ENCODE results near the gene HHLA2.
A peak's percentile ranks its signal among the peaks of the same experiment; 100 is the strongest.

HHLA2 gene

DNA sequence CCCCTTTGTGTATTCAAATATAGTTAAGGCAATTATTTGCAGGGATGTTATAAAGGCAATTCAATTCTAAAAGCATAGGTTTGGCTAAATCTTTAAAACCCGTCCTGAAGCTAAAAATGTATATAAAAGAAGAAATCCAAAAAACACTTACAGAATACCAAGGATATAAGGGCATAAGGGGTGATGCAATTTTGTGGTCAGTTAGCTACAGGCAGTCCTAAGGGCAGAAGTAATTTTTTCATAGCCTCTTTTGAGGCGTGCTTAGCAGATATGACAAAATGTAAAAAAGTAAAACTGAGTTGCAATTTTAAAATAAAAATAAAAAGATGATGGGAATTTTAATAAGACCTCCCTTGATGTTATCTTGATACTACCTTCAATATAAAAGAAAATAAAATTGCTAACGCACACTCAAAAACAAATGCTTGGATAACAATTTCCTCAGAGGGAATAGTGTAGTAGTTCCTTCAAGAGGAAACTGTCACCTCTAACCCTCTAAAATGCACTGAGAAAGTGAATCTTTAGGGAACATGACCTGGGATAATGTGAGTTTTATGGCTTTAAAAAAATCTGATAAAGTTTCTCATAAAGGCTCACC lies 109.8 kb downstream of the HHLA2 start:
- no peak overlapping the region for H3K4me3 ChIP-seq (ENCODE audit: control insufficient read depth, low read depth, low read length)
- TF ChIP-seq, protein P1, sequence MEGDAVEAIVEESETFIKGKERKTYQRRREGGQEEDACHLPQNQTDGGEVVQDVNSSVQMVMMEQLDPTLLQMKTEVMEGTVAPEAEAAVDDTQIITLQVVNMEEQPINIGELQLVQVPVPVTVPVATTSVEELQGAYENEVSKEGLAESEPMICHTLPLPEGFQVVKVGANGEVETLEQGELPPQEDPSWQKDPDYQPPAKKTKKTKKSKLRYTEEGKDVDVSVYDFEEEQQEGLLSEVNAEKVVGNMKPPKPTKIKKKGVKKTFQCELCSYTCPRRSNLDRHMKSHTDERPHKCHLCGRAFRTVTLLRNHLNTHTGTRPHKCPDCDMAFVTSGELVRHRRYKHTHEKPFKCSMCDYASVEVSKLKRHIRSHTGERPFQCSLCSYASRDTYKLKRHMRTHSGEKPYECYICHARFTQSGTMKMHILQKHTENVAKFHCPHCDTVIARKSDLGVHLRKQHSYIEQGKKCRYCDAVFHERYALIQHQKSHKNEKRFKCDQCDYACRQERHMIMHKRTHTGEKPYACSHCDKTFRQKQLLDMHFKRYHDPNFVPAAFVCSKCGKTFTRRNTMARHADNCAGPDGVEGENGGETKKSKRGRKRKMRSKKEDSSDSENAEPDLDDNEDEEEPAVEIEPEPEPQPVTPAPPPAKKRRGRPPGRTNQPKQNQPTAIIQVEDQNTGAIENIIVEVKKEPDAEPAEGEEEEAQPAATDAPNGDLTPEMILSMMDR (conservative IDR thresholded peaks at IDR 0.05; ENCODE audit: control insufficient read depth, insufficient read depth, low read depth, low read length), result no peak
- peak; percentile 15 for DNase-seq (ENCODE audit: low read depth)

DNA sequence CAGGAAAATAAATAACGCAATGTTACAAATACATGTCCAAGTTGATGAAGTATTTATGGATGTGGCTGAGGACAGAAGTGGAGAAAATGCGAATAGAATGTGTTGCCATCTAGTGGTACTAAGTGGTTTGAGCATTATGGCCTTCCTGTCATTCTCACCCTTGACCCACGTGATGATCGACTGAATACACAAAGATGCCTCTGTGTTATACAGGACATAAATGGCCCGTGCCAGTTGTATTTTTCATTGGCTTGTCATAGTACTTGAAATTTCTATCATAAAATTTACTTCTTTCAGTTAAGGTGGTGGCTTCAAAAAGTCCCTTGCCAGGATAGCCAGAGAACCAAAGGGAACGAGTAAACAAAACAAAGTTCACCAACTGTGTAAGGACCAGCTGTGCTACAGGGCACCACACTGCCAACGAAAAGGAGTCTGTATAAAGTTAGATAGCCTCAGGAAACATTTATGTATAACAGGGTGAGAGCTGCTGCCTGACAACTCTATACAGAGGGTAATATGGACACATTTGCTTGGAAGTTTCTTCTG lies 110.4 kb downstream of the HHLA2 start:
- H3K4me3 ChIP-seq (ENCODE audit: control insufficient read depth, low read depth, low read length), result no peak overlapping the region
- DNase-seq (ENCODE audit: low read depth), result peak; percentile 82
- TF ChIP-seq, protein P1 (conservative IDR thresholded peaks at IDR 0.05; ENCODE audit: control insufficient read depth, insufficient read depth, low read depth, low read length), result peak; percentile 93

DNA sequence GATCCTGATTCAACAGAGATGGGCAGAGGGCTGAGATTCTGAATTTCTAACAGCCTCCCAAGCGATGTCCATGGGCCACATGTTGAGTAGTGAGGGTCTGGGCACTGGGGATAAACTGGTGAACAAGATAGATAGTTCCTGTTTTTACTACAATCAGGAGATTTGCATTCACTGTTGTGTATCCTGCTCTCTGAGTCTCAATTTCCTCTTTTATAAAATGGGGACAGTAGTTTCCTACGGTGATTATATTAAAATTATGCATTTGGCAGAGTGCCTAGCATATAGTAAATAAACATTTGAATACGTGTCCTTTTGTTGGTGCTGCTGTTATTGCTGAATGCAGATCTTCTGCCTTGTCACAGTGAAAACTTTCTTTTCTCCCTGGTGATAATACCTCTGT lies 111.5 kb downstream of the HHLA2 start:
- TF ChIP-seq, protein P1 (conservative IDR thresholded peaks at IDR 0.05; ENCODE audit: control insufficient read depth, insufficient read depth, low read depth, low read length), result no peak
- H3K4me3 ChIP-seq (ENCODE audit: control insufficient read depth, low read depth, low read length), result no peak overlapping the region
- no peak for DNase-seq (ENCODE audit: low read depth)

DNA sequence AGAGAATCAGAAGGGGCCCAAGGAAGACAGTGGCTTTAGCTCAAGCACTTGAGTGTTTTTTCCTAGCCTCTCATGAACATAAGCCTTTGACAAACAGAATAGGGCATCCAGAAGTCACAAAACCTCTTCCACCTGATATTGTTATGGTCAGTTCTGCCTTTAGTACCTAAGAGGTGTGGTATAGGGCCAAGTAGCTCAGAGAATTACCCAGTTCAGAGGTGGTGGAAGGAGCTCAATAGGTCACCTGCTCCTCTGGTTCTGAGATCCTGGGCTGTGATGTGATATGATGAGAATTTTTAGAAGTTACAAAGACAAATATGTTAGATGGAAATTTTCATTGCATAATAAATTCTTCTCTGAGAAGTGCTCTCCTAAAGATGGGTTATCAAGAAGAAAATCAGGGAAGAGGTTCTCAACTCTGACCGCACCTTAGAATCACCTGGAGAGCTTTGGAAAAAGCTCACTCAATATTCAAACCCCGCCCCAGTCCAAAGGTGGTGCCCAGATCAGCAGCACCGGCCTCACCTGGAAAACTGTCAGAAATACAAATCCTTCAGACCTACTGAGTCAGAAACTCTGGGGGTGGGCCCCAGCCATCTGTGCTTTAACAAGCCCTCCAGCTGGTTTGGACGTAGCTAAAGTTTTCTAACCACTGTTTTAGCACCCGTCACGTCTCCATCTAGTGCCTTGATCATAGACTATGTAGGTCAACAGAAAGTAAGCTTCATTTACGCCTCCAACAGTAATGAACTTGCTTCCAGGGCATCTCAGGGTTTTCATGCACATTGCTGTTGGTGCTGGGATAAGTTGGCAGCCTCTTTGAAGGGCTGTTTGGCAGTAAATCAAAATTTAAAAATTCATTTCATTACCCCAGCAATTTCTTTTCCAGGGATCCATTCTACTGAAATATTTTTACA lies 112.8 kb downstream of the HHLA2 start:
- TF ChIP-seq, protein P1 (conservative IDR thresholded peaks at IDR 0.05; ENCODE audit: control insufficient read depth, insufficient read depth, low read depth, low read length), result no peak
- no peak for DNase-seq (ENCODE audit: low read depth)
- no peak overlapping the region for H3K4me3 ChIP-seq (ENCODE audit: control insufficient read depth, low read depth, low read length)

DNA sequence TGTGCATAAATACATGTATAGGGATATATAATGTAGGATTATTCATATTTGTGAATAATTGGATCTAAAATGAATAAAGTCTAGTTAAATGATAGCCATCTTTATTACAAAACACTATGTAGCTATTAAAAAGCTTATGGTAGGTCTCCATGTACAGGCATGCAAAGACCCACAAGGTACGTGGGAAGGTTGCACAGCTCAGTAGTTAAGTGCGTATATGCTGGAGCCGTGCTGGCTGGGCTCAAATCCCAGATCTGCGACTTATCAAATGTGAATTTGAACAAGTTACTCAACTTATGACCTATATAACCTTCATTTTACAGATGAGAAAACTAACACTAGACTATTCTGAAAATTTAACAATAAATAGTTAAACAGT lies 113.4 kb downstream of the HHLA2 start:
- DNase-seq (ENCODE audit: low read depth), result no peak
- H3K4me3 ChIP-seq (ENCODE audit: control insufficient read depth, low read depth, low read length), result no peak overlapping the region
- TF ChIP-seq, protein P1 (conservative IDR thresholded peaks at IDR 0.05; ENCODE audit: control insufficient read depth, insufficient read depth, low read depth, low read length), result no peak

DNA sequence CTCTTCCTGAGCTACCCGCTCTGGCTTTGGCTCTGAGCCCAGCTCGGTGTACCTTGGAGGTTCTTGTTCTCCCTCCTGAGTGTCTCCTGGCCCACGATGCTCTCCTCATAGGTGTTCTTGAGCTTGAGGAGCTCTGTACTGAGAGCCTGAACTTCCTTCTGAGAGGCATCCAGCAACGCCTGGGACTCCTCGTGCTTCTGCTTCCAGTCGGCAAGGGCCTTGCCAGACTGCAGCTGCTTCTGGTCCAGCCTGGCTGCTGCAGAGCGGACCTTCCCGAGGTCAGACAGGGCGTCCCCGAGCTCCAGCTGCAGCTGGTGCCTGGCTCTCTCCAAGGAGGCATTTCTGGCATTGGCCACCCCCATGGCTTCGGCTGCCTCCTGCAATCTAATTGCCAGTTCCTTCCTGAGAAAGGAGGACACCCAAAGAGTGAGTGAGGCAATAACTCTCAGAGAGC lies 114.2 kb downstream of the HHLA2 start:
- H3K4me3 ChIP-seq (ENCODE audit: control insufficient read depth, low read depth, low read length), result no peak overlapping the region
- TF ChIP-seq, protein P1 (conservative IDR thresholded peaks at IDR 0.05; ENCODE audit: control insufficient read depth, insufficient read depth, low read depth, low read length), result no peak
- no peak for DNase-seq (ENCODE audit: low read depth)

All from fibroblast of mammary gland (primary cell).